HFFc6 (cell line): ENCODE results near the gene LDLRAD4. TPM values are rescaled to one million over a fixed set of nuclear protein-coding genes. Genes with fewer than 3 reads are reported as not detected.

Experiments
- DNase-seq: peaks from one replicate; pipeline ENCODE4 v3.0.0-alpha.2; 2018
- H3K27ac Mint-ChIP-seq: 2 replicates; pipeline ENCODE4 v1.8.0; 2020; ENCODE audit warnings: mild to moderate bottlenecking, mixed read lengths
- H3K27me3 Mint-ChIP-seq: 2 replicates; pipeline ENCODE4 v1.8.0; 2021; ENCODE audit warnings: mild to moderate bottlenecking, moderate library complexity, mixed read lengths; ENCODE audit not compliant: insufficient read depth
- H3K36me3 Mint-ChIP-seq: 2 replicates; pipeline ENCODE4 v1.8.0; 2021; ENCODE audit warnings: low read depth, mixed read lengths
- H3K4me1 Mint-ChIP-seq: 2 replicates; pipeline ENCODE4 v1.8.0; 2020; ENCODE audit warnings: low read depth, mixed read lengths
- H3K4me3 Mint-ChIP-seq: 2 replicates; pipeline ENCODE4 v1.8.0; 2020; ENCODE audit warnings: mild to moderate bottlenecking, moderate library complexity, mixed read lengths
- H3K9me3 Mint-ChIP-seq: 2 replicates; pipeline ENCODE4 v1.8.0; 2020; ENCODE audit warnings: mild to moderate bottlenecking, mixed read lengths
- CTCF ChIP-seq: fragments of 200-600 bp; sonication (generic); IDR thresholded peaks from 2 replicates; pipeline ENCODE4 v1.5.0; 2021; ENCODE audit warnings: antibody characterized with exemption, mild to moderate bottlenecking
- total RNA-seq, 6 experiments: library from RNA; stranded (reverse); fragmentation: NEBNext Ultra II Directional; extraction: Animal tissue kit (Norgen Biotek cat#: 25700); gene quantifications; 2 replicates in 1 of 6; 3 replicates in 5 of 6; pipeline ENCODE4 v1.2.3, GENCODE V29; 2021

The LDLRAD4 gene
- total RNA-seq, 6 experiments from 2014 or later = not detected

GRCh38 chr18:13642440-13642827, 423.9 kb downstream of the LDLRAD4 start:
- Mint-ChIP-seq H3K4me1 (no peaks in the 10 kb centered on the region), H3K27me3 (peaks cover 19% of the 10 kb centered on the region), H3K9me3 (peaks cover 5% of the 10 kb centered on the region; the same call in 1 of the 2 replicates), H3K27ac (no peak overlapping the region), H3K4me3 (no peak overlapping the region), H3K36me3 (peaks cover 5% of the 10 kb centered on the region)
- TF ChIP-seq CTCF = no peak
- no peak for DNase-seq

- Mint-ChIP-seq H3K27ac (no peak overlapping the region), H3K4me3 (no peak overlapping the region), H3K9me3 (peaks cover 5% of the 10 kb centered on the region; the same call in 1 of the 2 replicates), H3K36me3 (peaks cover 5% of the 10 kb centered on the region), H3K4me1 (no peaks in the 10 kb centered on the region), H3K27me3 (peaks cover 17% of the 10 kb centered on the region)
- no peak for TF ChIP-seq CTCF
- no peak for DNase-seq
Observed at GRCh38 chr18:13643261-13643751, 424.7 kb downstream of the LDLRAD4 start.

GRCh38 chr18:13645093-13645492, 426.5 kb downstream of the LDLRAD4 start:
- H3K27me3 Mint-ChIP-seq = peaks cover 25% of the 10 kb centered on the region
- no peak overlapping the region for H3K27ac Mint-ChIP-seq
- no peak for DNase-seq
- H3K4me1 Mint-ChIP-seq = no peaks in the 10 kb centered on the region
- peaks cover 5% of the 10 kb centered on the region; the same call in 1 of the 2 replicates for H3K9me3 Mint-ChIP-seq
- H3K4me3 Mint-ChIP-seq = no peak overlapping the region
- TF ChIP-seq CTCF = no peak
- peaks cover 5% of the 10 kb centered on the region for H3K36me3 Mint-ChIP-seq

- no peak overlapping the region for H3K4me3 Mint-ChIP-seq
- no peaks in the 10 kb centered on the region for H3K4me1 Mint-ChIP-seq
- H3K27ac Mint-ChIP-seq = no peak overlapping the region
- DNase-seq = no peak
- H3K36me3 Mint-ChIP-seq = no peaks in the 10 kb centered on the region
- peaks cover 17% of the 10 kb centered on the region for H3K27me3 Mint-ChIP-seq
- TF ChIP-seq CTCF = no peak
- H3K9me3 Mint-ChIP-seq = no peaks in the 10 kb centered on the region
Observed at GRCh38 chr18:13646633-13647032, 428.1 kb downstream of the LDLRAD4 start.

GRCh38 chr18:13647761-13648160, 429.2 kb downstream of the LDLRAD4 start:
- peaks cover 17% of the 10 kb centered on the region for H3K27me3 Mint-ChIP-seq
- no peak overlapping the region for H3K4me3 Mint-ChIP-seq
- no peak for DNase-seq
- no peaks in the 10 kb centered on the region for H3K36me3 Mint-ChIP-seq
- TF ChIP-seq CTCF = no peak
- H3K4me1 Mint-ChIP-seq = no peaks in the 10 kb centered on the region
- H3K27ac Mint-ChIP-seq = no peak overlapping the region
- no peaks in the 10 kb centered on the region for H3K9me3 Mint-ChIP-seq
